ENCODE data around the gene CPAMD8. TPM values are rescaled to one million over a fixed set of nuclear protein-coding genes. Genes with fewer than 3 reads are reported as not detected.
"Not testable (repeated sequence)": the region's sequence is repeated elsewhere in the genome, so short reads cannot be mapped to it uniquely, and the experiment has no call there.

CPAMD8 gene
- total RNA-seq, 1 donor from 2014 or later = 1.3 TPM

- intact Hi-C loops (cut with micrococcal nuclease) = no loop called here
These were observed 17.1 kb upstream of the CPAMD8 start for GRCh38 chr19:17043744-17044143.

GRCh38 chr19:17041976-17042375 lies 15.4 kb upstream of the CPAMD8 start:
- intact Hi-C loops (cut with micrococcal nuclease) = no loop called here

- intact Hi-C loops (cut with micrococcal nuclease) = no loop called here
These were observed 11.4 kb upstream of the CPAMD8 start for GRCh38 chr19:17037966-17038500.

GRCh38 chr19:17037184-17037583 lies 10.6 kb upstream of the CPAMD8 start:
- intact Hi-C loops (cut with micrococcal nuclease) = no loop called here

GRCh38 chr19:17036640-17037039 lies 10.0 kb upstream of the CPAMD8 start:
- intact Hi-C loops (cut with micrococcal nuclease) = no loop called here

GRCh38 chr19:17035842-17036424 lies 9.3 kb upstream of the CPAMD8 start:
- intact Hi-C loops (cut with micrococcal nuclease) = no loop called here

GRCh38 chr19:17031741-17032140 lies 5.1 kb upstream of the CPAMD8 start:
- intact Hi-C loops (cut with micrococcal nuclease) = no loop called here

- intact Hi-C loops (cut with micrococcal nuclease) = no loop called here
These were observed 945 bp upstream of the CPAMD8 start for GRCh38 chr19:17027535-17027975.

GRCh38 chr19:17025991-17026658 lies 485 bp downstream of the CPAMD8 start:
- intact Hi-C loops (cut with micrococcal nuclease) = no loop called here

- intact Hi-C loops (cut with micrococcal nuclease) = no loop called here
These were observed 1.2 kb downstream of the CPAMD8 start for GRCh38 chr19:17025361-17025760.

GRCh38 chr19:17024941-17025340 lies 1.7 kb downstream of the CPAMD8 start:
- intact Hi-C loops (cut with micrococcal nuclease) = not testable (repeated sequence)

GRCh38 chr19:17023805-17024204 lies 2.8 kb downstream of the CPAMD8 start:
- intact Hi-C loops (cut with micrococcal nuclease) = no loop called here

- intact Hi-C loops (cut with micrococcal nuclease) = no loop called here
These were observed 3.9 kb downstream of the CPAMD8 start for GRCh38 chr19:17022738-17023137.

- intact Hi-C loops (cut with micrococcal nuclease) = no loop called here
These were observed 4.6 kb downstream of the CPAMD8 start for GRCh38 chr19:17021793-17022590.

- intact Hi-C loops (cut with micrococcal nuclease) = no loop called here
These were observed 5.3 kb downstream of the CPAMD8 start for GRCh38 chr19:17021328-17021727.

GRCh38 chr19:17020823-17021222 lies 5.8 kb downstream of the CPAMD8 start:
- intact Hi-C loops (cut with micrococcal nuclease) = no loop called here

- intact Hi-C loops (cut with micrococcal nuclease) = no loop called here
These were observed 6.2 kb downstream of the CPAMD8 start for GRCh38 chr19:17020385-17020784.

- intact Hi-C loops (cut with micrococcal nuclease) = not testable (repeated sequence)
These were observed 12.3 kb downstream of the CPAMD8 start for GRCh38 chr19:17014212-17014861.

GRCh38 chr19:17011485-17011884 lies 15.1 kb downstream of the CPAMD8 start:
- intact Hi-C loops (cut with micrococcal nuclease) = no loop called here

GRCh38 chr19:17006579-17006978 lies 20.0 kb downstream of the CPAMD8 start:
- intact Hi-C loops (cut with micrococcal nuclease) = no loop called here

GRCh38 chr19:17005000-17005399 lies 21.6 kb downstream of the CPAMD8 start:
- intact Hi-C loops (cut with micrococcal nuclease) = loop anchor here (5.0 kb wide), 1 partner anchor 178 kb away; the partner anchor contains the start of gene SIN3B

All from T-helper 2 cell treated with Interferon-gamma antibody and Interleukin-4, amounts not matched to agents 100 ng/mL and 5 ng/mL, for 36 hours (primary cell).